AG20443 (cell line): ENCODE data around the gene SLC2A11.
A peak's percentile ranks its signal among the peaks of the same experiment; 100 is the strongest.
"Not testable (repeated sequence)": the region's sequence is repeated elsewhere in the genome, so short reads cannot be mapped to it uniquely, and the experiment has no call there.

ENCODE experiments used
- DNase-seq: peaks from one replicate; pipeline ENCODE4 v3.0.0; 2012; ENCODE audit warnings: low spot score, mixed read lengths

The SLC2A11 gene

DNA sequence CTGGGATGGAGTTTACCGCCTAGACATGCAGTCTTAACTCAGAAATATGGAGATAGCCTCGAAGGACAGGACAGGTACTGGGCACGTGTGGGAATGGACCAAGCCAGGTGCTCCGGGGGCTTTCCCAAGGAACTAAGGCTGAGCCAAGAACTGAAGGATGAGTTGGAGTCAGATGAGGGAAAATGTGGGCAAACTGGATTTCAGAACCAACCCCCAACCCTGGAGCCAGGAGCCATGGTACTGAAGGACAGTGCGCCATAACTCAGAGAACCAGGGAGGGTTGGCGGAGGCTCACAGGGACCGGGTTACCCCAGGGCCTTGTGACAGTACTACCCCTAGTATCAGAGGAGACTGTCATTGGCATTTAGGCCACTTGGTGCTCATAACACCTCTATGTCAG is 34.1 kb downstream of the SLC2A11 start:
- DNase-seq: no peak

DNA sequence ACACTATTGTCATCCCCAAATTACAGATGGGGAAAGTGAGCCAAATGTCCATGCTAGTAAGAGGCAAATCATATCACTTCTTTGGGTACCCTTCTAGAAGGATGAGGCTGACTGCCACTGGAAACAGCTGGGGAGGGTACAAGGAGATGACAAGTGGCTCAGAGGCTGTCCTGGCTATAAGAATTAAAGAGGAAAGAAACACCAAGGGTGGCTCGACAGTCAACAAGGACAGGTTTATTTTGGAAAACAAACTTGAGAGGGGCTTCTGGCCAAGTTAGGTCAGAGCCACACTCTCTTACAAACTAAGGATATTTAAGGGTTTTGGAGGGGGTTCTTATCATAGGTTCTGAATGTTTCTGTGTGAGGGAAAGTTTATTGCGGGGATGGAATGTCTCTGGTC is 34.5 kb downstream of the SLC2A11 start:
- DNase-seq: no peak

DNA sequence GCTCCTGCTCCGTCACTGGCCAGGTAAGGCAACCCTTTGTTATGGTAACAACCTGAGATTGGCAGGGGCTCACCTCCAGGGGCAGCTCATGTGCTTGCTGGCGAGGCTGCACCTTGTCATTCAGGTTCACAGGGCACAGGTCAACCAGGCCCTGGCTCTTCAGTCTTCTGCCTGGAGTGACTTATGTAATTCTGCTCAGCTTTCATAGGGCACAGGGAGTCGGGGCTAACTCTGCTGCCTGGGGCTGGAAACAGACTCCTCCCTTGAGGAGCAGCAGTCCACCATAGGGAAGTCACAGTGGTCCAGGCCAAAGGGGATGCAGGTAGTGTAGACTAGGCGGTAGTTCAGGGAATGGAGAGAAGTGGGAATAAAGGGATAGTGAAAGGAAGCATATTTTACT is 35.0 kb downstream of the SLC2A11 start:
- no peak for DNase-seq

GRCh38 chr22:23893121-23893944 is 35.7 kb downstream of the SLC2A11 start:
- DNase-seq: no peak

DNA sequence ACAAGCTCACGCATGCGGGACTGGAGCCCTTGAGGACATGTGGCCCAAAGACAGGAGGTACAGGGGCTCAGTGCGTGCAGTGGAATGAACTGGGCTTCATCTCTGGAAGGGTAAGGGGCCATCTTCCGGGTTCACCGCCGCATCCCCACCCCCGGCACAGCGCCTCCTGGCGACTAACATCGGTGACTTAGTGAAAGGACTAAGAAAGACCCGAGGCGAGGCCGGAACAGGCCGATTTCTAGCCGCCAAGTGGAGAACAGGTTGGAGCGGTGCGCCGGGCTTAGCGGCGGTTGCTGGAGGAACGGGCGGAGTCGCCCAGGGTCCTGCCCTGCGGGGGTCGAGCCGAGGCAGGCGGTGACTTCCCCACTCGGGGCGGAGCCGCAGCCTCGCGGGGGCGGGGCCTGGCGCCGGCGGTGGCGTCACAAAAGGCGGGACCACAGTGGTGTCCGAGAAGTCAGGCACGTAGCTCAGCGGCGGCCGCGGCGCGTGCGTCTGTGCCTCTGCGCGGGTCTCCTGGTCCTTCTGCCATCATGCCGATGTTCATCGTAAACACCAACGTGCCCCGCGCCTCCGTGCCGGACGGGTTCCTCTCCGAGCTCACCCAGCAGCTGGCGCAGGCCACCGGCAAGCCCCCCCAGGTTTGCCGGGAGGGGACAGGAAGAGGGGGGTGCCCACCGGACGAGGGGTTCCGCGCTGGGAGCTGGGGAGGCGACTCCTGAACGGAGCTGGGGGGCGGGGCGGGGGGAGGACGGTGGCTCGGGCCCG is 36.5 kb downstream of the SLC2A11 start, which contains the start of gene MIF:
Gene MIF, plus strand, starts transcription at position 439 of the 765 bp plus-strand sequence. Its CDS starts 92 bp downstream, at position 531.
- DNase-seq: peak; percentile 98

- DNase-seq: peak; percentile 79
Measured at GRCh38 chr22:23894710-23895598, 37.3 kb downstream of the SLC2A11 start.

- no peak for DNase-seq
Measured at GRCh38 chr22:23895599-23896144, 38.0 kb downstream of the SLC2A11 start.

DNA sequence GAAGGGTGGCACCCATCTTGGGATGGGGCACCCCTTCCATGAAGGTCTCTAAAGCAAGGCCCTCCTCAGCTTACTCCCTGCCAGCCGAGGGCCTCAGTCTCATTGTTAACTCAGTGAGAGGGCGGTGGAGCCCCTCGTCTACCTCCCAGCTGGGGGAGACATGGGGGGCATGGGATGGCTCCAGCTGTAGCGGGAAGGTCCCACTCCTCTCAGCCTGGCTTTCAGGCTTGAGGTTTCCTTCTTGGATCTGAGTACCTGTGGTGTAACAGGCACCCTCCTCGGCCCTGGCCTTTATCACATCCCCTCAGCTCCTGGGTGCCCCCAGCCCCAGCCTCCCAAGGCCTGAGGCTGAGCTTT is 38.5 kb downstream of the SLC2A11 start:
- no peak for DNase-seq

DNA sequence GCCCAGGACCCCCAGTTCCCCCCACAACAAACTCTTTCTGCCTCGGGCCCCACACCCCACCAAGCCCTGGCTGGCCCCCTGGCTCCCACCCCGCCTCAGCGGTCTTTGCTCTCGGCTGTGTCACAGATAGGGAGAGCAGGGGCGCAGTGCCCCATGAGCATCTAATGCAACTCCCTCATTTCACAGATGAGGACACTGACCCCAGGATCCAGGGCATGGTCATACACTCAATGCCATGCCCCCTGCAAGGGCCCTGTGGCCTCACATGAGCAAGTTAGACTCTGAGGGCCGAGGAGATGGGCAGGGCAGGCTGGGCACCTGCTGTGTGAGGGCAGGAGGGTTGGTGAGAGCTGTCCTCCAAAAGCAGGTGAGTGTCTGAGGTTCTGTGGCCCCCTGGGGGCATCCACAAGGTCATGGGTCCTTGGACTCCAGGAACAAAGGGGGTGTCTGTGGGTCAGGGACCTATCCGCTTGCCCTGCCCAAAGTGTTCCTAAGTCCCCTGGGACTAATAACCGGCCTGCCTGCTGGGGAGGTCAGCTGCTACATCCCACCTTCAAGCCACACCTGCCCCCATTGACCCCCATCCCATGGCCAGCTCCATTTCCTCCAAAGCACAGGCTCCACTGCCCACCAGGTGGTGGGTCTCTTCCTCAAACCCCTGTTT is 39.0 kb downstream of the SLC2A11 start:
- DNase-seq: no peak

- no peak for DNase-seq
Measured at GRCh38 chr22:23897320-23897719, 39.6 kb downstream of the SLC2A11 start.

DNA sequence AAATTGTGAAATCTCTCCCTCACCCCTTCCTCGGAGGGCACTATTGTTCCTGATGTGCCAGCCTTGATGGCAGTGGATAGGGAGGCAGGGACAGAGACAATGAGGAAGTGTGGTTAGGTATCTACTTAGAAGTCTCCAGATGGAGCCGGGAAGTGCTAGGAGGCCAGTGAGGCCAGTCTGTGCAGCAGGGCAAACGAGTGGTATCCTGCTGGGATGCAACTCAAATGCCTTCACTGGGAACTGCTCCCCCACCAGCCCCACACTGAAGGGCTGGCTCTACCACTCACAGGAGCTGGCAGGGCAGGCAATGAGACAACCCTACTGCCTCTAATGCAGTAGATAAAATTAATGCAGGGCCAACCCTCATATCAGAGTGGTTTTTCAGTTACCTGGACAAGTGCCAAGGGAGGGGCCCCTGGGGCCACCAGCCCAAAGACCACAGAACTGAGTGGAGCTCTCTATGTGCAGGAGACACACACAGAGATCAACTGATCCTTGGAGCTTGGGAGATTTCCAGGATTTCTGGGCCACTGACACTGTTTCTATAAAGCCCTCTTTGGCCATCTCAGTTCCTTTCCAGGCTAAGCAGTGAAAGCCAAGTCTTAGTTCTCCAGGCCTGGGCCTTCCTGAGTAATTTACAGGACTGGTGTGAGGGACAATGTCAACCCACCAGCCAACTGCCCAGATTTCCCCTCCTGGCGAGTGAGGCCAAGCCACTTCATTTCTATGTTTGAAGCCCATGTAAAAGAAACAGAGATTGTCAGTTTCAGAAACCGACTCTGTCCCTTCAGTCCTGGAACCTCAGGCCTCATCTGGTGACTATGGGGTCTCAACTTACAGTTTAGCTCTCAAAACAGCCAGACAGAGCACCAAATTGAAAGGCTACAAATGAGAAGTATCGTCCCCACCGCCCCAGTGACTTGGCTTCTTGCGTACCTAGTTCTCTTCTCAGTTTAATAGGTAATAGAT is 40.6 kb downstream of the SLC2A11 start:
- no peak for DNase-seq

DNA sequence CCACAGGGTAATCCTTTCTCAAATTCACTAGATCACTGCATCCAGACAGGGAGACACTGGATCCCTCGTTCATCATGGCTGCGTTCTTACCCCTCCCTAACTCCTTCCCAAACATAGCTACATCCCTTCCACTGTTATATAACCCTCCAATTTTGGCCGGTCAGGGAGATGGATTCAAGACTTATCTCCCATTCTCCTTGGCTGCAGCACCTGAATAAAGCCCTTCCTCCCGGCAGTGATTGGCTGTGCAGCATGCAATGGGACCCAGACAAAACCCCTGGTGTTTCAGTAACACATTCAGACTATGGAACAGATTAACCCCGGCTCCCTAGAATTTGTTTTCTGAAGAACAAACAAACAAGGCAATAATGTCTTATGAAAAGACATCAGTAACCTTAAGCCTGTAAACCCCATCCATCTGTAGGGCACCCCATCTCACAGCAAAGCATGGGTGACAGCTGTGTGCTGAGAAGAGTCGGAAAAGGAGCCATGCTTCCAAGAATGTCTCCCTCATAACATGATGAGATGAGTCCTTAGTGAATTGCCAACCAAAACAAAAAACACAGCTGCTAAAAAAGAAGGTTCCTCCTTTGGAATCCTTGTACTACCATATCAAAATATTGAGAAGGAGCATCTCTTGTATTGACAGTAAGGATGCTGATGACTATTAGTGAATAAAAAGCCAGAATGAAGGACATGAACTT is 41.5 kb downstream of the SLC2A11 start:
- DNase-seq: no peak

GRCh38 chr22:23900227-23900626 is 42.6 kb downstream of the SLC2A11 start:
- DNase-seq: not testable (repeated sequence)

GRCh38 chr22:23901600-23901999 is 43.9 kb downstream of the SLC2A11 start:
- no peak for DNase-seq

DNA sequence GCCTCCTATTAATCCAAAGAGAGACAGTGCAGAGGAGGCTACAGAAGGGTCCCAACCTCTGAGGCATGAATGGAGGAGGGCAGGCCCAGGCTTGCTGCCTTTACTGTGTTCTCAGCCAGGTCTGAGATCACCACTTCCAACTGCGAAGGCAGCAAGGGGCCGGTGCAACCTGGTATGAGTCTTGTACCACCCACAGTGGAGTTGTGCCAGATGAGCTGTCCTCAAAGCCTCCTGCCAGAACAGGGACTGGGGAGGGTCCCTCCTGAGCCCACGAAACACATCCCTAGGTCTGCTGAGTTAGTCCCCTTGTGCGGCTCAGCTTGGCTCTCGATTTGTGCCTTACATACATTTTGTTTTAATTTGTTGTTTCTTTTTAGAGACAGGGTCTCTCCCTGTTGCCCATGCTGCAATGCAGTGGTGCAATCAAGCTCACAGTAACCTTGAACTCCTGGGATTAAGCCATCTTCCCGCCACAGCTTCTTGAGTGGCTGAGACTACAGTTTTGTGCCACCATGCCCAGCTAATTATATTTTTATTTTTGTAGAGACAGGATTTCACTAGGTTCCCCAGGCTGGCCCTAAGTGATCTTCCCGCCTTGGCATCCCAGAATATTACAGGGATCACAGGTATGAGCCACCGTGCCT is 45.8 kb downstream of the SLC2A11 start:
- DNase-seq: no peak

GRCh38 chr22:23904573-23905254 is 47.0 kb downstream of the SLC2A11 start:
- peak; percentile 33 for DNase-seq

DNA sequence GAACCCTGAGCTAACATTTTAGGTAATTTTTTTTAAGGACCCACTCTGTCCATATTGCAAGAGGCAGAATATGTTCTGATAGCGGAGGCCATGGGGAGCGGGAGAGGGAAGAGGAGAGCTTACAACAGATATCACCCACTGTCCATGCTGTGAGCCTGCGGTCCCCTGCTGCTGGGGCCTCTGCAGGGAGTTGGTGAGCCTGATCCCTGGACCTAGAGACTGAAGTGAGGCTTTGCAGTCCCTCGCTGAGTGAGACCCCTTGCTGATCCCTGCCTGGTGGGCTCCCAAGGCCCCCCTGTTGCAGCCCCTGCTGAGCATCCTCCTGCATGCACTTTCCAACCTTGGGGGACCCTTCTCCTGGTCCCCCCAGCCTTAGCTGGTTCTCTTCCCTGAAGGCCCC is 49.0 kb downstream of the SLC2A11 start:
- DNase-seq: no peak

GRCh38 chr22:23907423-23907822 is 49.7 kb downstream of the SLC2A11 start:
- not testable (repeated sequence) for DNase-seq
